ENCODE results near the gene LRFN5.

Gene LRFN5

GRCh38 chr14:41782511-41782910 lies 175.8 kb downstream of the LRFN5 start:
- TF ChIP-seq EZH2phosphoT487 (IDR thresholded peaks at IDR 0.05; ENCODE audit: low read length) = no peak
- no peak for TF ChIP-seq EZH2 (optimal IDR thresholded peaks at IDR 0.05; ENCODE audit: low read depth, low read length)
- no peak for TF ChIP-seq CTCF (IDR thresholded peaks at IDR 0.05; ENCODE audit: low read length)
- Histone ChIP-seq H3K36me3 (replicated peaks; ENCODE audit: insufficient read depth, low read length) (no peaks in the 10 kb centered on the region), H2AFZ (ENCODE audit: low read length) (no peak overlapping the region), H3K27ac (ENCODE audit: low read length) (no peak overlapping the region), H3K4me2 (ENCODE audit: low read depth, low read length) (no peak overlapping the region), H3K27me3 (replicated peaks; ENCODE audit: insufficient read depth, low read length) (no peaks in the 10 kb centered on the region), H3K79me2 (ENCODE audit: low read length) (no peaks in the 10 kb centered on the region), H3K9me2 (replicated peaks; ENCODE audit: insufficient read depth, low read length) (no peaks in the 10 kb centered on the region), H3K9ac (ENCODE audit: low read length) (no peak overlapping the region), H3K9me3 (replicated peaks; ENCODE audit: insufficient read depth, low read length) (no peaks in the 10 kb centered on the region), H4K20me1 (ENCODE audit: insufficient read depth, low read length) (no peaks in the 10 kb centered on the region), H3K4me1 (ENCODE audit: low read length) (no peaks in the 10 kb centered on the region), H3K4me3 (ENCODE audit: low read length) (no peak overlapping the region), H3F3A (ENCODE audit: insufficient read depth, low read length) (no peaks in the 10 kb centered on the region)
- no peak for DNase-seq

- Histone ChIP-seq H3K79me2 (ENCODE audit: low read length) (no peaks in the 10 kb centered on the region), H3K4me2 (ENCODE audit: low read depth, low read length) (no peak overlapping the region), H3K36me3 (replicated peaks; ENCODE audit: insufficient read depth, low read length) (no peaks in the 10 kb centered on the region), H3K27ac (ENCODE audit: low read length) (no peak overlapping the region), H3F3A (ENCODE audit: insufficient read depth, low read length) (no peaks in the 10 kb centered on the region), H4K20me1 (ENCODE audit: insufficient read depth, low read length) (no peaks in the 10 kb centered on the region), H3K9me2 (replicated peaks; ENCODE audit: insufficient read depth, low read length) (no peaks in the 10 kb centered on the region), H3K4me3 (ENCODE audit: low read length) (no peak overlapping the region), H3K9ac (ENCODE audit: low read length) (no peak overlapping the region), H3K4me1 (ENCODE audit: low read length) (no peaks in the 10 kb centered on the region), H3K27me3 (replicated peaks; ENCODE audit: insufficient read depth, low read length) (no peaks in the 10 kb centered on the region), H2AFZ (ENCODE audit: low read length) (no peak overlapping the region), H3K9me3 (replicated peaks; ENCODE audit: insufficient read depth, low read length) (no peaks in the 10 kb centered on the region)
- TF ChIP-seq EZH2 (optimal IDR thresholded peaks at IDR 0.05; ENCODE audit: low read depth, low read length) (no peak), EZH2phosphoT487 (IDR thresholded peaks at IDR 0.05; ENCODE audit: low read length) (no peak), CTCF (IDR thresholded peaks at IDR 0.05; ENCODE audit: low read length) (no peak)
- no peak for DNase-seq
Observed at GRCh38 chr14:41783403-41783802, 176.7 kb downstream of the LRFN5 start.

- H3K4me3 ChIP-seq (ENCODE audit: low read length) = no peak overlapping the region
Observed at GRCh38 chr14:41785696-41786095, 179.0 kb downstream of the LRFN5 start.

More at GRCh38 chr14:41785696-41786095, 179.0 kb downstream of the LRFN5 start:
- no peak overlapping the region for H3K27ac ChIP-seq (ENCODE audit: low read length)
- no peaks in the 10 kb centered on the region for H3K9me2 ChIP-seq (replicated peaks; ENCODE audit: insufficient read depth, low read length)
- no peaks in the 10 kb centered on the region for H3K9me3 ChIP-seq (replicated peaks; ENCODE audit: insufficient read depth, low read length)
- H2AFZ ChIP-seq (ENCODE audit: low read length) = no peak overlapping the region
- no peaks in the 10 kb centered on the region for H3F3A ChIP-seq (ENCODE audit: insufficient read depth, low read length)
- no peak for DNase-seq
- no peak overlapping the region for H3K4me2 ChIP-seq (ENCODE audit: low read depth, low read length)
- no peaks in the 10 kb centered on the region for H4K20me1 ChIP-seq (ENCODE audit: insufficient read depth, low read length)
- TF ChIP-seq CTCF (IDR thresholded peaks at IDR 0.05; ENCODE audit: low read length) (no peak), EZH2 (optimal IDR thresholded peaks at IDR 0.05; ENCODE audit: low read depth, low read length) (no peak), EZH2phosphoT487 (IDR thresholded peaks at IDR 0.05; ENCODE audit: low read length) (no peak)
- H3K79me2 ChIP-seq (ENCODE audit: low read length) = no peaks in the 10 kb centered on the region
- H3K4me1 ChIP-seq (ENCODE audit: low read length) = no peaks in the 10 kb centered on the region
- H3K36me3 ChIP-seq (replicated peaks; ENCODE audit: insufficient read depth, low read length) = no peaks in the 10 kb centered on the region
- H3K27me3 ChIP-seq (replicated peaks; ENCODE audit: insufficient read depth, low read length) = no peaks in the 10 kb centered on the region
- no peak overlapping the region for H3K9ac ChIP-seq (ENCODE audit: low read length)

Data from MM.1S (cell line).